ENCODE results near the gene ARHGAP1. TPM values are rescaled to one million over a fixed set of nuclear protein-coding genes. Genes with fewer than 3 reads are reported as not detected.

ARHGAP1 gene
- total RNA-seq, 1 donor from 2014 or later: 8.1 TPM

GRCh38 chr11:46658259-46658658 lies 42.2 kb downstream of the ARHGAP1 start:
- H3F3A ChIP-seq (ENCODE audit: low read depth): no peaks in the 10 kb centered on the region
- no peak overlapping the region for H2AFZ ChIP-seq (replicated peaks)
- no peak overlapping the region for H3K9ac ChIP-seq
- Mint-ChIP-seq H3K9me3 (no peaks in the 10 kb centered on the region), H3K27me3 (ENCODE audit: insufficient read depth, low read depth) (no peaks in the 10 kb centered on the region), H3K4me3 (no peak overlapping the region), H3K4me1 (no peaks in the 10 kb centered on the region), H3K36me3 (peaks cover 23% of the 10 kb centered on the region), H3K27ac (no peak overlapping the region)
- H3K4me3 ChIP-seq: no peak overlapping the region
- H3K9me3 ChIP-seq (ENCODE audit: low read depth): no peaks in the 10 kb centered on the region
- H4K20me1 ChIP-seq (ENCODE audit: low read depth): no peaks in the 10 kb centered on the region
- no peak overlapping the region for H3K27ac ChIP-seq
- TF ChIP-seq, protein P1, sequence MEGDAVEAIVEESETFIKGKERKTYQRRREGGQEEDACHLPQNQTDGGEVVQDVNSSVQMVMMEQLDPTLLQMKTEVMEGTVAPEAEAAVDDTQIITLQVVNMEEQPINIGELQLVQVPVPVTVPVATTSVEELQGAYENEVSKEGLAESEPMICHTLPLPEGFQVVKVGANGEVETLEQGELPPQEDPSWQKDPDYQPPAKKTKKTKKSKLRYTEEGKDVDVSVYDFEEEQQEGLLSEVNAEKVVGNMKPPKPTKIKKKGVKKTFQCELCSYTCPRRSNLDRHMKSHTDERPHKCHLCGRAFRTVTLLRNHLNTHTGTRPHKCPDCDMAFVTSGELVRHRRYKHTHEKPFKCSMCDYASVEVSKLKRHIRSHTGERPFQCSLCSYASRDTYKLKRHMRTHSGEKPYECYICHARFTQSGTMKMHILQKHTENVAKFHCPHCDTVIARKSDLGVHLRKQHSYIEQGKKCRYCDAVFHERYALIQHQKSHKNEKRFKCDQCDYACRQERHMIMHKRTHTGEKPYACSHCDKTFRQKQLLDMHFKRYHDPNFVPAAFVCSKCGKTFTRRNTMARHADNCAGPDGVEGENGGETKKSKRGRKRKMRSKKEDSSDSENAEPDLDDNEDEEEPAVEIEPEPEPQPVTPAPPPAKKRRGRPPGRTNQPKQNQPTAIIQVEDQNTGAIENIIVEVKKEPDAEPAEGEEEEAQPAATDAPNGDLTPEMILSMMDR (IDR thresholded peaks at IDR 0.05): no peak
- TF ChIP-seq EZH2 (IDR thresholded peaks at IDR 0.05) (no peak), EZH2phosphoT487 (IDR thresholded peaks at IDR 0.05) (no peak)
- H3K79me2 ChIP-seq (ENCODE audit: low read depth): no peaks in the 10 kb centered on the region
- no peaks in the 10 kb centered on the region for H3K4me1 ChIP-seq
- DNase-seq (ENCODE audit: low spot score): no peak
- H3K4me2 ChIP-seq: no peak overlapping the region
- peaks cover 1% of the 10 kb centered on the region for H3K36me3 ChIP-seq
- no peaks in the 10 kb centered on the region for H3K27me3 ChIP-seq

- Histone ChIP-seq H3K27me3 (no peaks in the 10 kb centered on the region), H3K4me3 (no peak overlapping the region), H3F3A (ENCODE audit: low read depth) (no peaks in the 10 kb centered on the region), H2AFZ (replicated peaks) (no peak overlapping the region), H3K4me1 (no peaks in the 10 kb centered on the region), H3K9me3 (ENCODE audit: low read depth) (no peaks in the 10 kb centered on the region), H3K4me2 (no peak overlapping the region), H3K36me3 (peaks cover 3% of the 10 kb centered on the region), H4K20me1 (ENCODE audit: low read depth) (no peaks in the 10 kb centered on the region), H3K79me2 (ENCODE audit: low read depth) (no peaks in the 10 kb centered on the region), H3K9ac (no peak overlapping the region), H3K27ac (no peak overlapping the region)
- H3K27ac Mint-ChIP-seq: no peak overlapping the region
- no peaks in the 10 kb centered on the region for H3K9me3 Mint-ChIP-seq
- peaks cover 21% of the 10 kb centered on the region for H3K36me3 Mint-ChIP-seq
- no peaks in the 10 kb centered on the region for H3K4me1 Mint-ChIP-seq
- no peak overlapping the region for H3K4me3 Mint-ChIP-seq
- no peaks in the 10 kb centered on the region for H3K27me3 Mint-ChIP-seq (ENCODE audit: insufficient read depth, low read depth)
- TF ChIP-seq, protein P1 (IDR thresholded peaks at IDR 0.05): no peak
- no peak for TF ChIP-seq EZH2phosphoT487 (IDR thresholded peaks at IDR 0.05)
- no peak for TF ChIP-seq EZH2 (IDR thresholded peaks at IDR 0.05)
- DNase-seq (ENCODE audit: low spot score): no peak
Measured at GRCh38 chr11:46657186-46657585, 43.2 kb downstream of the ARHGAP1 start.

DNA sequence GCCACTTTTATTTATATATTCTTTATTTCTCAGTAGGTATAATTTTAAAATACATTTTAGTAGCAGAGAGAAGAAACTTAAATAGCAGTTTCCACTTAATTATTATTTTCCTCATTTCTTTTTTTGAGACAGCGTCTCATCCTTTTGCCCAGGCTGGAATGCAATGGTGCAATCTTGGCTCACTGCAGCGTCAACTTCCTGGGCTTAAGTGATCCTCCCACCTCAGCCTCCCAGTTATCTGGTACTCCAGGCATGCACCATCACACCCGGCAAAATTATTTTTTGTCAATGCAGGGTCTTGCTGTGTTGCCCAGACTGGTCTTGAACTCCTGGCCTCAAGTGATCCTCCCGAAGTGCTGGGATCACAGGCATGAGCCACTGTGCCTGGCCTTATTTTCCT lies 44.8 kb downstream of the ARHGAP1 start:
- H3F3A ChIP-seq (ENCODE audit: low read depth): no peaks in the 10 kb centered on the region
- H3K4me2 ChIP-seq: no peak overlapping the region
- no peak overlapping the region for H2AFZ ChIP-seq (replicated peaks)
- H3K9ac ChIP-seq: no peak overlapping the region
- Mint-ChIP-seq H3K9me3 (no peaks in the 10 kb centered on the region), H3K4me1 (no peaks in the 10 kb centered on the region), H3K36me3 (peaks cover 24% of the 10 kb centered on the region), H3K27ac (no peak overlapping the region), H3K4me3 (no peak overlapping the region), H3K27me3 (ENCODE audit: insufficient read depth, low read depth) (no peaks in the 10 kb centered on the region)
- no peaks in the 10 kb centered on the region for H3K4me1 ChIP-seq
- H3K36me3 ChIP-seq: peaks cover 10% of the 10 kb centered on the region
- H3K27ac ChIP-seq: no peak overlapping the region
- no peak for TF ChIP-seq EZH2 (IDR thresholded peaks at IDR 0.05)
- TF ChIP-seq, protein P1 (IDR thresholded peaks at IDR 0.05): no peak
- no peak for TF ChIP-seq EZH2phosphoT487 (IDR thresholded peaks at IDR 0.05)
- no peaks in the 10 kb centered on the region for H3K9me3 ChIP-seq (ENCODE audit: low read depth)
- no peaks in the 10 kb centered on the region for H3K27me3 ChIP-seq
- H3K79me2 ChIP-seq (ENCODE audit: low read depth): no peaks in the 10 kb centered on the region
- H4K20me1 ChIP-seq (ENCODE audit: low read depth): no peaks in the 10 kb centered on the region
- DNase-seq (ENCODE audit: low spot score): no peak
- H3K4me3 ChIP-seq: no peak overlapping the region

Data from neural progenitor cell (in vitro differentiated cells).